PFSK-1 (cell line): ENCODE data around the gene MAPKBP1.

Source experiments
- POLR2AphosphoS5 ChIP-seq: IDR thresholded peaks from 2 replicates; pipeline ENCODE4 v1.6.1; 2012; ENCODE audit warnings: low read depth, mild to moderate bottlenecking, control low read depth, low read length, moderate library complexity
- REST ChIP-seq, 2 experiments: IDR thresholded peaks; 2 replicates each; pipeline versions ENCODE4 v1.6.1 to v1.8.0; 2011 to 2012; ENCODE audit warnings: low read depth in 2 of 2, low read length in 2 of 2, control low read depth in 1 of 2, inconsistent platforms in 1 of 2, mild to moderate bottlenecking in 1 of 2, moderate library complexity in 1 of 2; ENCODE audit not compliant: insufficient read depth in 1 of 2
- TAF1 ChIP-seq: IDR thresholded peaks from 2 replicates; pipeline ENCODE4 v1.6.1; 2012; ENCODE audit warnings: low read length, control low read depth, borderline replicate concordance; ENCODE audit not compliant: insufficient read depth

DNA sequence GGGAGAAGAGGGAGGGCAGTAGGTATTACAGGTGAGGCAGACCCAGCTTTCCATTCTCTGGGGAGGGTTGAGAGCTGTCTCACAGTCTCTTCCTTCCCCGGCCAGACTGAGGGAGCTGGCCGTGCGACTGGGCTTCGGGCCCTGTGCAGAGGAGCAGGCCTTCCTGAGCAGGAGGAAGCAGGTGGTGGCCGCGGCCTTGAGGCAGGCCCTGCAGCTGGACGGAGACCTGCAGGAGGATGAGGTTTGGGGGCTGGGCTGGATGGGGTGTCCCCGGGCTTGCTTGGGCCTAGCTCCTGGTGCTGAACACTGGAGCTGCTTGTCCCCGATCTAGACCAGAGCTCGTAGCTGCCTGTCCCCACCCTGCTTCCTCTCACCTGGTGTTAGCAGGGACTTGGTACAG is 69.3 kb downstream of the MAPKBP1 start:
- TF ChIP-seq POLR2AphosphoS5 (no peak), REST (IDR thresholded peaks at IDR 0.05; ENCODE audit: insufficient read depth in 1 of 2, low read depth in 2 of 2, low read length in 2 of 2) (no peak), TAF1 (no peak)
